ENCODE data around the gene AKAP14.
"Not testable (repeated sequence)": the region's sequence is repeated elsewhere in the genome, so short reads cannot be mapped to it uniquely, and the experiment has no call there.

Gene AKAP14

GRCh38 chrX:119887721-119888425 lies 7.8 kb upstream of the AKAP14 start:
- no peak for DNase-seq (ENCODE audit: low read depth)
- TF ChIP-seq MAX (IDR thresholded peaks at IDR 0.05; ENCODE audit: low read depth, low read length) (no peak), CTCF (IDR thresholded peaks at IDR 0.05; ENCODE audit: low read depth, low read length) (no peak), POLR2A (IDR thresholded peaks at IDR 0.05; ENCODE audit: extremely low read depth, insufficient read length) (no peak), MYC (IDR thresholded peaks at IDR 0.05; ENCODE audit: low read depth, low read length) (no peak)

GRCh38 chrX:119890626-119891025 lies 5.1 kb upstream of the AKAP14 start:
- H3K4me3 ChIP-seq (ENCODE audit: low read depth, low read length); DNase-seq (ENCODE audit: low read depth): not testable (repeated sequence)

More at GRCh38 chrX:119887721-119888425, 7.8 kb upstream of the AKAP14 start:
- no peak overlapping the region for H3K4me3 ChIP-seq (ENCODE audit: low read depth, low read length)

- H3K4me3 ChIP-seq (ENCODE audit: low read depth, low read length); DNase-seq (ENCODE audit: low read depth): not testable (repeated sequence)
These were observed 3.6 kb upstream of the AKAP14 start for GRCh38 chrX:119891961-119892692.

GRCh38 chrX:119899125-119899524 lies 3.4 kb downstream of the AKAP14 start:
- DNase-seq (ENCODE audit: low read depth) = peak; percentile 89
- H3K4me3 ChIP-seq (ENCODE audit: low read depth, low read length) = no peak overlapping the region
- TF ChIP-seq MAX (IDR thresholded peaks at IDR 0.05; ENCODE audit: low read depth, low read length) = peak; percentile 61
- no peak for TF ChIP-seq CTCF (IDR thresholded peaks at IDR 0.05; ENCODE audit: low read depth, low read length)
- no peak for TF ChIP-seq POLR2A (IDR thresholded peaks at IDR 0.05; ENCODE audit: extremely low read depth, insufficient read length)
- peak; percentile 68 for TF ChIP-seq MYC (IDR thresholded peaks at IDR 0.05; ENCODE audit: low read depth, low read length)

GRCh38 chrX:119900976-119901375 lies 5.3 kb downstream of the AKAP14 start:
- no peak for DNase-seq (ENCODE audit: low read depth)
- H3K4me3 ChIP-seq (ENCODE audit: low read depth, low read length) = no peak overlapping the region
- TF ChIP-seq MYC (IDR thresholded peaks at IDR 0.05; ENCODE audit: low read depth, low read length) (no peak), CTCF (IDR thresholded peaks at IDR 0.05; ENCODE audit: low read depth, low read length) (no peak), POLR2A (IDR thresholded peaks at IDR 0.05; ENCODE audit: extremely low read depth, insufficient read length) (no peak), MAX (IDR thresholded peaks at IDR 0.05; ENCODE audit: low read depth, low read length) (no peak)

- no peak for DNase-seq (ENCODE audit: low read depth)
- TF ChIP-seq CTCF (IDR thresholded peaks at IDR 0.05; ENCODE audit: low read depth, low read length) (no peak), MYC (IDR thresholded peaks at IDR 0.05; ENCODE audit: low read depth, low read length) (no peak), MAX (IDR thresholded peaks at IDR 0.05; ENCODE audit: low read depth, low read length) (no peak), POLR2A (IDR thresholded peaks at IDR 0.05; ENCODE audit: extremely low read depth, insufficient read length) (no peak)
- no peak overlapping the region for H3K4me3 ChIP-seq (ENCODE audit: low read depth, low read length)
These were observed 20.6 kb downstream of the AKAP14 start for GRCh38 chrX:119916310-119916709.

Data from NB4 (cell line).